Duodenal mucosa (tissue), 2 donors: ENCODE data around the gene TAB2.

ENCODE experiments used
- H3K27ac ChIP-seq: one replicate; pipeline ENCODE4 v1.7.0; 2013; ENCODE audit warnings: low read depth, low read length
- H3K27me3 ChIP-seq, 2 donors: one replicate each; pipeline ENCODE4 v1.7.0; 2013; ENCODE audit warnings: low read length in 2 of 2, control low read depth in 1 of 2; ENCODE audit not compliant: insufficient read depth in 2 of 2, control insufficient read depth in 1 of 2
- H3K36me3 ChIP-seq, 2 donors: one replicate each; pipeline ENCODE4 v1.7.0; 2013; ENCODE audit warnings: low read length in 2 of 2, control low read depth in 1 of 2; ENCODE audit not compliant: insufficient read depth in 2 of 2, control insufficient read depth in 1 of 2
- H3K4me1 ChIP-seq, 2 donors: one replicate each; pipeline ENCODE4 v1.7.0; 2013; ENCODE audit warnings: low read length in 2 of 2, control low read depth in 1 of 2; ENCODE audit not compliant: insufficient read depth in 2 of 2, control insufficient read depth in 1 of 2
- H3K4me3 ChIP-seq, 2 donors: one replicate each; pipeline ENCODE4 v1.7.0; 2013; ENCODE audit warnings: low read length in 2 of 2, low read depth in 1 of 2
- H3K9ac ChIP-seq, 2 donors: one replicate each; pipeline ENCODE4 v1.7.0; 2013; ENCODE audit warnings: low read length in 2 of 2, low read depth in 1 of 2
- H3K9me3 ChIP-seq, 2 donors: one replicate each; pipeline ENCODE4 v1.7.0; 2013; ENCODE audit warnings: low read length in 2 of 2, control low read depth in 1 of 2; ENCODE audit not compliant: control insufficient read depth in 1 of 2

The TAB2 gene

GRCh38 chr6:149395185-149395584, 77.7 kb downstream of the TAB2 start:
- no peak overlapping the region for H3K9ac ChIP-seq
- no peak overlapping the region for H3K27ac ChIP-seq

GRCh38 chr6:149397384-149397783, 79.9 kb downstream of the TAB2 start:
- no peak overlapping the region for H3K27ac ChIP-seq

More at GRCh38 chr6:149395185-149395584, 77.7 kb downstream of the TAB2 start:
- Histone ChIP-seq H3K36me3 (peaks cover 9 to 11% of the 10 kb centered on the region in 2 donors), H3K4me1 (peaks cover 0 to 10% of the 10 kb centered on the region in 2 donors), H3K9me3 (no peaks in the 10 kb centered on the region), H3K4me3 (no peak overlapping the region), H3K27me3 (no peaks in the 10 kb centered on the region)

GRCh38 chr6:149400050-149400449, 82.5 kb downstream of the TAB2 start, which contains the start of gene SUMO4:
Gene SUMO4, plus strand, starts transcription at chr6:149400262. Its CDS starts 130 bp downstream, at chr6:149400392.
- Histone ChIP-seq H3K4me3 (no peak within 1 kb of the TSS), H3K27me3 (no peaks in the 10 kb centered on the region), H3K4me1 (no peaks in the 10 kb centered on the region), H3K36me3 (peaks cover 18 to 23% of the 10 kb centered on the region in 2 donors), H3K9ac (no peak within 1 kb of the TSS), H3K9me3 (no peaks in the 10 kb centered on the region), H3K27ac (no peak within 1 kb of the TSS)

More at GRCh38 chr6:149397384-149397783, 79.9 kb downstream of the TAB2 start:
- peaks cover 15 to 17% of the 10 kb centered on the region in 2 donors for H3K36me3 ChIP-seq
- peaks cover 0 to 8% of the 10 kb centered on the region in 2 donors for H3K4me1 ChIP-seq
- no peak overlapping the region for H3K9ac ChIP-seq
- no peaks in the 10 kb centered on the region for H3K27me3 ChIP-seq
- H3K9me3 ChIP-seq: no peaks in the 10 kb centered on the region
- H3K4me3 ChIP-seq: no peak overlapping the region

GRCh38 chr6:149403534-149403933, 86.0 kb downstream of the TAB2 start:
- H3K4me3 ChIP-seq: no peak overlapping the region
- no peak overlapping the region for H3K9ac ChIP-seq
- H3K9me3 ChIP-seq: no peaks in the 10 kb centered on the region
- peaks cover 20 to 26% of the 10 kb centered on the region in 2 donors for H3K36me3 ChIP-seq
- no peaks in the 10 kb centered on the region for H3K27me3 ChIP-seq
- H3K4me1 ChIP-seq: no peaks in the 10 kb centered on the region
- no peak overlapping the region for H3K27ac ChIP-seq

- Histone ChIP-seq H3K27me3 (no peaks in the 10 kb centered on the region), H3K9ac (no peak overlapping the region), H3K4me1 (no peaks in the 10 kb centered on the region), H3K4me3 (no peak overlapping the region), H3K27ac (no peak overlapping the region), H3K36me3 (peaks cover 15 to 31% of the 10 kb centered on the region in 2 donors), H3K9me3 (no peaks in the 10 kb centered on the region)
Measured at GRCh38 chr6:149405823-149406765, 88.6 kb downstream of the TAB2 start.

GRCh38 chr6:149409617-149410016, 92.1 kb downstream of the TAB2 start:
- Histone ChIP-seq H3K4me3 (no peak overlapping the region), H3K36me3 (peaks cover 15 to 26% of the 10 kb centered on the region in 2 donors), H3K27me3 (no peaks in the 10 kb centered on the region), H3K9ac (no peak overlapping the region), H3K4me1 (peaks cover 2 to 5% of the 10 kb centered on the region in 2 donors), H3K9me3 (no peaks in the 10 kb centered on the region), H3K27ac (no peak overlapping the region)

- peaks cover 6 to 8% of the 10 kb centered on the region in 2 donors for H3K4me1 ChIP-seq
- peaks cover 9 to 20% of the 10 kb centered on the region in 2 donors for H3K36me3 ChIP-seq
- no peak overlapping the region for H3K9ac ChIP-seq
- H3K27me3 ChIP-seq: no peaks in the 10 kb centered on the region
- H3K27ac ChIP-seq: no peak overlapping the region
- no peaks in the 10 kb centered on the region for H3K9me3 ChIP-seq
- H3K4me3 ChIP-seq: no peak overlapping the region
Measured at GRCh38 chr6:149410557-149410956, 93.0 kb downstream of the TAB2 start.

- Histone ChIP-seq H3K27ac (no peak overlapping the region), H3K36me3 (peaks cover 8 to 20% of the 10 kb centered on the region in 2 donors), H3K27me3 (no peaks in the 10 kb centered on the region), H3K4me3 (no peak overlapping the region), H3K9me3 (no peaks in the 10 kb centered on the region), H3K9ac (no peak overlapping the region), H3K4me1 (peaks cover 6 to 8% of the 10 kb centered on the region in 2 donors)
Measured at GRCh38 chr6:149414009-149414408, 96.5 kb downstream of the TAB2 start.

- H3K9ac ChIP-seq: no peak overlapping the region
- no peaks in the 10 kb centered on the region for H3K9me3 ChIP-seq
- H3K27ac ChIP-seq: no peak overlapping the region
- peaks cover 6 to 8% of the 10 kb centered on the region in 2 donors for H3K4me1 ChIP-seq
- H3K27me3 ChIP-seq: no peaks in the 10 kb centered on the region
- H3K36me3 ChIP-seq: peaks cover 3 to 12% of the 10 kb centered on the region in 2 donors
- H3K4me3 ChIP-seq: no peak overlapping the region
Measured at GRCh38 chr6:149414821-149415220, 97.3 kb downstream of the TAB2 start.

GRCh38 chr6:149419696-149420404, 102.3 kb downstream of the TAB2 start:
- no peak overlapping the region for H3K4me3 ChIP-seq
- no peaks in the 10 kb centered on the region for H3K36me3 ChIP-seq
- H3K9ac ChIP-seq: no peak overlapping the region
- H3K27ac ChIP-seq: no peak overlapping the region
- no peaks in the 10 kb centered on the region for H3K27me3 ChIP-seq
- no peaks in the 10 kb centered on the region for H3K9me3 ChIP-seq
- peaks cover 1 to 2% of the 10 kb centered on the region in 2 donors for H3K4me1 ChIP-seq
